COLO829 (cell line): ENCODE data around the gene C16orf74.
A peak's percentile ranks its signal among the peaks of the same experiment; 100 is the strongest.

Source experiments
- DNase-seq: peaks from one replicate; pipeline ENCODE4 v3.0.0; 2012; ENCODE audit warnings: low spot score

C16orf74 gene

GRCh38 chr16:85774136-85774535 is 23.2 kb upstream of the C16orf74 start:
- no peak for DNase-seq

DNA sequence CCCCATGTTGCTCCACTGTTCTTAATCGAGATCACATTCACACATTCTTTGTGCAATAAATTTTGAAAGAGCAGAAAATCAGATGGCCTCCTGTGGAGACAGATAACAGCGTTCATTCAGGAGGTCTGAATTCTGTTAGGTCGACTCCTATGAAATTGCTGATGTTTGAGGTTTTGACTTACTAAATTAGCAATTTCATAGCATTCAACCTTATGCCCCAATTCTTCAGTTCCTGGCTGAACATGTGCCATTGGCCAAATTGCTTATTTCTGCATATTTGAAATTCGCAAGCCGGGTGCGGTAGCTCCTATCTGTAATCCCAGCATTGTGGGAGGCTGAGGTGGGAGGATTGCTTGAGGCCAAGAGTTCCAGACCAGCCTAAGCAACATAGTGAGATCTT is 22.1 kb upstream of the C16orf74 start:
- DNase-seq, result no peak

- DNase-seq, result no peak
Measured at GRCh38 chr16:85770741-85771140, 19.8 kb upstream of the C16orf74 start.

GRCh38 chr16:85768199-85768598 is 17.3 kb upstream of the C16orf74 start:
- no peak for DNase-seq

- no peak for DNase-seq
Measured at GRCh38 chr16:85767531-85767930, 16.6 kb upstream of the C16orf74 start.

- no peak for DNase-seq
Measured at GRCh38 chr16:85765767-85766166, 14.9 kb upstream of the C16orf74 start.

DNA sequence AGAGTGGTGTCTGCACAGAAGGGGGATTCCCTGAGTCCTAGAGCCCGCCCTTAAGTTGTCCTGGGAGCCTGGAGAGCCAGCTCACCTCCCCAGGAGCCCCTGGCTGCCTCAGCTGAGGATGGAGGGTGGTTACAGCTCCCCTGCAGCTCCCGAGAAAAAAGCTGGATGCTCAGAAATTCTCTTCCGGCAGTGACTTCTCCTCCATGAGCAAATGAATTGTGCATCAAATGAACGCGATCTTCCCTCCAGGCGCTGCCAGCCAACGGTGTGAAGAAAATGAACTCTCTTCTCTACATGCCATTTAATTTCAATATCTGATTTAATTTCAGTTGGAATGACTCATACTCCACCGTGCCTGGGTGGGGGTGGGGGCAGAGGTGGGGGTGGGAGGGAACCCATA is 14.3 kb upstream of the C16orf74 start:
- no peak for DNase-seq

- no peak for DNase-seq
Measured at GRCh38 chr16:85763616-85764015, 12.7 kb upstream of the C16orf74 start.

- DNase-seq, result no peak
Measured at GRCh38 chr16:85762970-85763369, 12.1 kb upstream of the C16orf74 start.

- no peak for DNase-seq
Measured at GRCh38 chr16:85761861-85762260, 11.0 kb upstream of the C16orf74 start.

DNA sequence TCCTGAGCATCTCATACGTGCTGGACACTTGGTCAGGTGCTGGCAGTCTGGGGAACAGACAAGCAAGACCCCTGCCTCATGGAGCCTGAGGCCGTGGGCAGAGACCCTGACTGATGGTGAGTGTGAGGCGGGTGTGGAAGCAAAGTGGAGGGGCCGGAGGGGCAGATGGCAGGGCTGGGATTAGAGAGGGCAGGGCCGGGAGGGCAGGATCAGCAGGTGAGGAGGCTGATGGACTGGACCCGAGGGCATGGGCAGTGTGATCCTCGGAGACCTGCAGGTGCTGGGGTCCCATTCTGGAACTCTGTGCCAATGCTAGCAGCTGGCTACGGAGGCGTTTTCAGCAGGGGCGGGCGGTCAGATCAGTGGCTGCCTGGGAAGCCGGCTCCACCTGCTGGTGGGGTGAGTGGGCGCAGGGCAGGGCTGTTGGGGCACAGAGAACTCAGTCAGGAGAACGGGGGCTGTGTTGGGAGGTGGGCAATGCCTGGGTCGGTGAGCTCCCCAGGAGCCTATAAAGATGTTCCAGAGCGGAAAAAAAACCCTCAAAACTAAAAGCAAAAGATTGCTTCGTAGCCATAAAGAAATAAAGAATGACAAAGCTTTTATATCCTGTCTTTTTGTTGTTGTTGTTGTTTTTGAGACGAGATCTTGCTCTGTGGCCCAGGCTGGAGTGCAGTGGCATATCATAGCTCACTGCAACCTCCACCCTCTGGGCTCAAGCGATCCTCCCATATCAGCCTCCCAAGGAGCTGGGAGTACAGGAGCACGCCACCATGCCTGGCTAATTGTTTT is 8.9 kb upstream of the C16orf74 start:
- DNase-seq, result no peak

DNA sequence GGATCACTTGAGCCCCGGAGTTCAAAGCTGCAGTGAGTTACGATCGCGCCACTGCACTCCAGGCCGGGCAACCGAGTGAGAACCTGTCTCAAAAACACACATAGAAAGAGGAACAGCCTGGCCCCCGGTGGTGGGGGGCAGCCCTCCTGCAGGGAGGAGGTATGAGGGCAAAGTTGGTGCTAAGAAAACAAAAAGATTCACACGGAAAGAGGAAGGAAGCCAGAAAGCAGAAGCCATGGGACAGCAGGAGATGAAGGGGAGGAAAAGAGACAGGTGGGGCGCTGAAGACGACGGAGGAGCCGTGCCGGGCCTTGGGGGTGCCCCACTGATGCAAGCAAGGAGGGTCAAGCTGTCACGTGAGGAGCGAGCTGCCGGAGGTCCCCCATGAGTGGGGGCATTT is 8.2 kb upstream of the C16orf74 start:
- DNase-seq, result no peak

GRCh38 chr16:85757341-85757822 is 6.5 kb upstream of the C16orf74 start:
- DNase-seq, result no peak

DNA sequence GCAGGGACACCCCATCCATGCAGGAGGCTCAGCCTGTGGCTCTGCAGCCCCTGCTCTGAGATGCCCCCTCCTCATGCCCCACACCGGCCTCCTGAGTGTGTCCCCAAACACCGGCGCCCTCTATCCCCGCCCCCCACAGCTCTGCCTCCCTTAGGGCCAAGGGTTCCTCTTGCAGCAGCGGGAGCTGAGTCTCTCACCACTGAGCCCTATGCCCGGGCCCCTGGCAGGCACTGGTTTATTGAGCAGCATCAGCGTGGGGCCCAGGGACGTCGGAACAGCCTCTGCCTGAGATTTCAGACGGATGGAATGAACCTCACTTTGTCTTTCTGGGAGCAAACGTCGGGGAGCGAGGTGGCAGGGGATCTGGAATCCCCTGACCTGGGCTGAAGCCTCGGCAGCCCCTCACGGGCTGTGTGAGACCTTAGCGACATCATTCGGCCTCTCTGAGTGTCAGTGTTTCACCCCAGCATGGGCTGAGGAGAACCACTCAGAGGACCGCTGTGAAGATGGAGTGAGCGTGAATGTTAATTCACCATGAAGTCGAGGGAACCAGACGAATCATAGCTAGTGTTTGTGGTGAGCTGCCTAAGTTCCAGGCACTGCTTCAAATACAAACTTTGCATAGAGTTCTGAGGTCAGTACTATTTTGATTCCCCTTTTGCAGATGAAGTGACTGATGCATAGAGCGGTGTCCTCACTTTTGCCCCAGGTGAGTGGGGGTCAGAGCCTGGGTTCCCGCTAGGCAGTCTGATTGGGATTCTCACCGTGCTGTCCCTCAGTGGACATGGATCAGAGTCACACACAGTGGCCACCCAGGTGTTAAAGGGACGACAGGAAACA is 5.3 kb upstream of the C16orf74 start:
- DNase-seq, result no peak

GRCh38 chr16:85754413-85754812 is 3.5 kb upstream of the C16orf74 start:
- peak; percentile 19 for DNase-seq

GRCh38 chr16:85753976-85754375 is 3.1 kb upstream of the C16orf74 start:
- DNase-seq, result no peak

DNA sequence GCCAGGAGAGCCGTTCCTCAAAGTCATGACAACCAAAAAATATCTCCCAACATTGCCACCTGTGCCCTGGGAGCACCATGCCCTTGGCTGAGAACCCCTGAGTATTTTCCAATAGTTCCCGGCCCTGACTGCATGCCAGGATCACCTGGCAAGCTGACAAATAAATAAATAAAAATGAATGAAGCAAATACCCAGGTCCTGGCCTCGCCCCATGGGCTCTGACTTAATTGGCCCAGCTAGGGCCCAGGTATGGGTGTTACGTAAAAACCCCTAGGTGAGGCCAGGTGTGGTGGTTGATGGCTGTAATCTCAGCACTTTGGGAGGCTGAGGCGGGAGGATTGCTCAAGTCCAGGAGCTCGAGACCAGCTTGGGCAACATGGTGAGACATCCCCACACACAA is 2.7 kb upstream of the C16orf74 start:
- no peak for DNase-seq

DNA sequence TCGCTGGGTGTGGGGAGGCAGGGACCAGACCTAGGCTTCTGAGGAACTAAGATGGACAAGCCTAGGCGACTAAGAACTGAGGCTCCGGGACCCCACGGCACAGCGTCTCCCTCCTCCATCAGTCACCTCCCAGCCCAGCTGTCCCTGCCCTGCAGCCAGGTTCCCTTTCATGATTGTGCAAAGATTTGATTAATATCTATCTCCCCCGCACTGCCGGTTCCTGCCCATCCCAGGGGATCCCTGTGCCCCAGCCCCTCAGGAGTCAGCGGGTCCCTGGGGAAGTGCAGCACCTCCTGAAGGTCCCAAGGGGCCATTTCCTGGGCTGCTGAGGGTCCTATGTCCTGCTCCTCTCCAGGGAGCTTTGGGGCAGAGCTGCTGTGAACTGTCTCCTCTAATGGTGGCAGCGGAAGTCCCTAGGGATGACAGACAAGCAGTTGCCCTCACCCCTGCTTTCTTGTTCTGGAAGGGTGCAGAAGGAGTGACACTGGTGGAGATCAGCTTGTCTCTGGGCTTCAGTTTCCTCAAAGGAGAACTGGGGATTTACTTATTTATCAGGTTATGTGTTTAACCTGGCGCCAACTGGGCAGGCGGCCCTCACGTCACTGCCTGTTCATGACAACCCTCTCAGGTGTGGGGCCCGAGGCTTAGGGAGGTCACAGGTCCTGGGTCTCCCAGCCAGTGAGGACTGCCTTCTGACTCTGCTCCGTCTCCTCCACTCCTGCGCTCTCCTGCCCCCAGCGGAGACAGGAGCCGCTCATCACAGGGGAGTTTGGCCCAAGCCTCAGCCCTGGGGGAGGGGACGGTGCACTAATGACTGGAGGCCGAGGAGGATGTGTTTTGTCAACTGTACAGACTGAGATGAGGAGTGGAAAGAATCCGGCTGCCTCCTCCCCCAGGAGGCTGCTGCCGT is 1.9 kb upstream of the C16orf74 start:
- DNase-seq, result no peak

GRCh38 chr16:85751698-85752501 is 1.0 kb upstream of the C16orf74 start:
- DNase-seq, result no peak

GRCh38 chr16:85750146-85750826 is 610 bp downstream of the C16orf74 start:
- no peak for DNase-seq

DNA sequence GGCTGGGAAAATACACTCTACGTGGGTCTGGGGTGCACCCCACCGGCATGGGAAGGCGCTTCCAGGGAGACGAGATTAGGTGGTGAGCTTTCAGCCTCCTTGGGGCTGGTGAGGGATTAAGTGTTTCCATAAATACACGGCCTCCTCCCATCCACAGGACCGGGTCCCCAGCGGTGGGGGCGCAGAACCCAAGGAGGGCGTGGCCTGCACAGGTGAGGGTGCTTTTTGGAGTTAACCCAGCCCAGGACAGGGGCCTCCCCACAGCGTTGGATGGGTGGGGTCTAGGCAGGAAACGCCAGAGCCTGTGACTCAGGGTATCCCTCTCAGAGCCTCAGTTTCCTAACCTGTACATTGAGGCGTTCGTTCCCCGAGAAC is 1.1 kb downstream of the C16orf74 start:
- no peak for DNase-seq
